Psoas muscle (tissue), 8 donors: ENCODE results near the gene ZMAT5. TPM values are rescaled to one million over a fixed set of nuclear protein-coding genes. Genes with fewer than 3 reads are reported as not detected.
"Not testable (repeated sequence)": the region's sequence is repeated elsewhere in the genome, so short reads cannot be mapped to it uniquely, and the experiment has no call there.

Experiments
- ATAC-seq, 4 donors: fragments of 200-7000 bp; cut with Tn5 transposase; one replicate each; pipeline ENCODE4 v1.9.1; 2020; ENCODE audit warnings: moderate library complexity in 3 of 4, mild to moderate bottlenecking in 2 of 4
- DNase-seq, 2 donors: peaks; one replicate each; pipeline ENCODE4 v3.0.0-alpha.2; 2020
- H3K27ac ChIP-seq: fragments of 200-600 bp; one replicate; pipeline ENCODE4 v1.8.0; 2022
- H3K27me3 ChIP-seq, 3 donors: fragments of 200-600 bp in 1 of 3; one replicate each; pipeline versions ENCODE4 v1.6.1 to v1.8.0; 2013 to 2022; ENCODE audit warnings: low read length in 2 of 3, mild to moderate bottlenecking in 2 of 3, moderate library complexity in 1 of 3; ENCODE audit not compliant: insufficient read depth in 3 of 3
- H3K36me3 ChIP-seq, 2 donors: fragments of 200-600 bp in 1 of 2; one replicate each; pipeline versions ENCODE4 v1.6.1 to v1.8.0; 2013 to 2022; ENCODE audit warnings: low read depth in 1 of 2, mild to moderate bottlenecking in 1 of 2, moderate library complexity in 1 of 2; ENCODE audit not compliant: insufficient read depth in 1 of 2
- H3K4me1 ChIP-seq: fragments of 200-600 bp; one replicate; pipeline ENCODE4 v1.8.0; 2022
- H3K4me3 ChIP-seq: fragments of 200-600 bp; one replicate; pipeline ENCODE4 v1.8.0; 2022; ENCODE audit warnings: mild to moderate bottlenecking
- H3K9me3 ChIP-seq: fragments of 200-600 bp; one replicate; pipeline ENCODE4 v1.8.0; 2022
- WGBS, 3 donors: extraction: QIAGEN DNeasy Blood & Tissue Kit; methylation state at CpG; one replicate each; pipeline versions ENCODE4 v1.1.6 to v1.1.7; 2013; 5-methylcytosine and 5-hydroxymethylcytosine counted together
- intact Hi-C, 2 donors: fragments of 100-400 bp; cut with DNase I; formaldehyde crosslinking; loops; one replicate each; pipeline versions ENCODE4 v1.11.0 to v1.14.2; 2022
- polyA plus RNA-seq, 3 donors: library from polyadenylated mRNA; stranded (reverse); fragments of 200-250 nt; gene quantifications; one replicate each; pipeline ENCODE4 v1.2.3, GENCODE V29; 2013
- total RNA-seq, 4 donors: library from RNA; stranded (reverse); fragmentation: NEBNext Ultra II Directional in 2 of 4; extraction: Animal tissue kit (Norgen Biotek cat#: 25700) in 2 of 4; gene quantifications; one replicate each; pipeline versions ENCODE4 v1.2.1 to v1.2.4, GENCODE V29; 2021 to 2023
- TF ChIP-seq, protein P1 (sequence below): fragments of 200-600 bp; IDR thresholded peaks from one replicate; pipeline ENCODE4 v1.8.0; 2022; ENCODE audit warnings: antibody characterized with exemption
- donor health status: healthy with polysubstance abuse.
- donor health status: DM: no; HTN: no; CAD: no; lungs with moderate emphysema.
- donor health status: Bipolar disorder and iron deficiency.
- donor health status: healthy.
- donor health status: DM: yes; HTN: yes; CAD: no.
- donor health status: DM: no; HTN: no; CAD: no.
- donor health status: DM: no; HTN: no; CAD: no.
- donor health status: DM: yes; HTN: yes; CAD: no.

Gene ZMAT5
- total and polyA plus RNA-seq, 7 donors, result 12.1 to 46.1 (median 27.6) TPM

DNA sequence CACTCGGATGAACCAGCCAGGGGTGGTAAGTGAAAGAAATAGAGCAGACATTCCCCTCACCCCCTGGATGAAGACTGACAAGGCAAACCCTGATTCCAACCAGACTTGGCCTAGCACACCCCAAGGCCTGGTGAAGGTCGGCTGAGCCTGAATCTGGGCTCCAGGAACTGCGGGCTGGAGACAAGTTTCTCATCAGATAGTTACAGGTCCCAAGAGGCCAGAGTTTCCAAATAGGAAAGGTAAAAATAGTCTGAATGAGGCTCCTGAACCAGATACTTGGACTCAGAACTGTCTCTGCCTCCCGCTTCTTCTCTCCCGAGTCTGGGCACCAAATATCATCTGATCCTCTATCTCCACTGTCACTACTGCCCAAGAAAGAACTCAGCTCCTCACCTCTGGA is 7.8 kb downstream of the ZMAT5 start:
- no peak for DNase-seq
- Histone ChIP-seq H3K9me3 (no peaks in the 10 kb centered on the region), H3K36me3 (no peaks in the 10 kb centered on the region), H3K27ac (peak overlapping the region; percentile 72), H3K27me3 (no peaks in the 10 kb centered on the region), H3K4me3 (no peak overlapping the region), H3K4me1 (peaks cover 42% of the 10 kb centered on the region)
- intact Hi-C loops, result no loop called here
- WGBS, 3 donors, result 16 to 36% (median 19%) methylated on average over 5 of the region's 5 CpGs
- TF ChIP-seq, protein P1, sequence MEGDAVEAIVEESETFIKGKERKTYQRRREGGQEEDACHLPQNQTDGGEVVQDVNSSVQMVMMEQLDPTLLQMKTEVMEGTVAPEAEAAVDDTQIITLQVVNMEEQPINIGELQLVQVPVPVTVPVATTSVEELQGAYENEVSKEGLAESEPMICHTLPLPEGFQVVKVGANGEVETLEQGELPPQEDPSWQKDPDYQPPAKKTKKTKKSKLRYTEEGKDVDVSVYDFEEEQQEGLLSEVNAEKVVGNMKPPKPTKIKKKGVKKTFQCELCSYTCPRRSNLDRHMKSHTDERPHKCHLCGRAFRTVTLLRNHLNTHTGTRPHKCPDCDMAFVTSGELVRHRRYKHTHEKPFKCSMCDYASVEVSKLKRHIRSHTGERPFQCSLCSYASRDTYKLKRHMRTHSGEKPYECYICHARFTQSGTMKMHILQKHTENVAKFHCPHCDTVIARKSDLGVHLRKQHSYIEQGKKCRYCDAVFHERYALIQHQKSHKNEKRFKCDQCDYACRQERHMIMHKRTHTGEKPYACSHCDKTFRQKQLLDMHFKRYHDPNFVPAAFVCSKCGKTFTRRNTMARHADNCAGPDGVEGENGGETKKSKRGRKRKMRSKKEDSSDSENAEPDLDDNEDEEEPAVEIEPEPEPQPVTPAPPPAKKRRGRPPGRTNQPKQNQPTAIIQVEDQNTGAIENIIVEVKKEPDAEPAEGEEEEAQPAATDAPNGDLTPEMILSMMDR, result no peak
- peak; percentile 31 to 70 (median 44) for ATAC-seq

DNA sequence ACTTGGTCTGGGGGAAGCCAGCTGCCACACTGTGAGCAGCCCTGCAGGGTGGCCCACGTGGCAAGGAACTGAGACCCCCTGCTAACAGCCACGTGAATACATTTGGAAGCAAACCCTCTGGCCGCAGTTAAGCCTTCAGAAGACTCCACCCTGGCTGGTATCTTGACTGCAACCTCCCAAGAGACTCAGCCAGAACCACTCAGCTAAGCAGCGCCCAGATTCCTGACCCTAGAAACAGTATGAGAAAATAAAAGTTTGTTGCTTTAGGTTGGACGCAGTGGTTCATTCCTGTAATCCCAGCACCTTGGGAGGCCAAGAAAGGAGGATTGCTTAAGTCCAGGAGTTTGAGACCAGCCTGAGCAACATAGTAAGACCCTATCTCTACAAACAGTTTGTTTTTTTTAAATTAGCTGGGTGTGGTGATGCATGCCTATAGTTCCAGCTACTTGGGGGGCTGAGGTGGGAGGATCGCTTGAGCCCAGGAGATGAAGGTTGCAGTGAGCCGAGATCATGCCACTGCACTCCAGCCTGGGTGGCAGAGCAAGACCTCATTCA is 8.7 kb downstream of the ZMAT5 start:
- no peaks in the 10 kb centered on the region for H3K36me3 ChIP-seq
- intact Hi-C loops, result no loop called here
- no peak for DNase-seq
- no peak for ATAC-seq
- H3K27me3 ChIP-seq, result no peaks in the 10 kb centered on the region
- TF ChIP-seq, protein P1, result no peak
- 60 to 80% (median 64%) methylated on average over 7 of the region's 7 CpGs for WGBS, 3 donors
- H3K9me3 ChIP-seq, result no peaks in the 10 kb centered on the region
- H3K4me3 ChIP-seq, result no peak overlapping the region
- peaks cover 50% of the 10 kb centered on the region for H3K4me1 ChIP-seq
- no peak overlapping the region for H3K27ac ChIP-seq

DNA sequence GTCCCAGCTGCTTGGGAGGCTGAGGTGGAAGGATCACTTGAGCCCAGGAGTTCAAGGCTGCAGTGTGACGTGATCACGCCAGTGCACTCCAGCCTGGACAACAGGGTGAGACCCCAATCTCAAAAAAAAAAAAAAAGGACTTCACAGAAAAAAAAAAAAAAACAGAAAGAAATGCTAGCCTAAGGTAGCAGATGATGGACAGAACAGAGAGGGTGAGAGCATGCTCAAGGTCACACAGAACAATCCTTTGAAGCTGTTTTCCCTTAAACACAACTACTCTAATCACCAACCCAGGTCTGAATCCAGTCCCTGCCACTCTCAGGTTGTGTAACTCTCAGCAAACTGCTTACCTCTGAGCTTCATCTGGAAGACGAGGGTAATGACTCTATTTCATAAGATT is 9.7 kb downstream of the ZMAT5 start:
- Histone ChIP-seq H3K4me3 (no peak overlapping the region), H3K4me1 (peaks cover 50% of the 10 kb centered on the region), H3K36me3 (no peaks in the 10 kb centered on the region), H3K9me3 (no peaks in the 10 kb centered on the region), H3K27ac (no peak overlapping the region), H3K27me3 (no peaks in the 10 kb centered on the region)
- WGBS, 3 donors, result 79 to 95% (median 81%) methylated on average over 3 of the region's 3 CpGs
- no peak for DNase-seq
- intact Hi-C loops, result no loop called here
- ATAC-seq, result no peak
- TF ChIP-seq, protein P1, result no peak

DNA sequence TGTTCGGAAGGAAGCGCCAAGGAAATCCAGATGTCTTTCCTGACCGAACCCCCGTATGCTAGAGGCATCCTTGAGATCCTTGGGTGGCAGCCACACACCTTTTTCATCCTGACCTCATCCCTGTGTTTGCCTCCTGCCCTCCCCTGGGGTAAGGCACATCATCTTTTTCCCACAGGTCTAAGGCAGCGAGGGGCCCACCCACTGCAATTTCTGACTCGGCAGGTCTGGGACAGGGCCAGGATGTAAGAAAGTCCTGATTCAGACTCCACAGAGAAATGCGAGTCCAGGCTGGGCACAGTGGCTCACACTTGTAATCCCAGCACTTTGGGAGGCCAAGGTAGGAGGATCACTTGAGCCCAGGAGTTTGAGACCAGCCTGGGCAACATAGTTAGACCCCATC is 10.5 kb downstream of the ZMAT5 start:
- Histone ChIP-seq H3K4me3 (no peak overlapping the region), H3K4me1 (peaks cover 50% of the 10 kb centered on the region), H3K9me3 (no peaks in the 10 kb centered on the region), H3K27ac (peak overlapping the region; percentile 69), H3K36me3 (no peaks in the 10 kb centered on the region), H3K27me3 (no peaks in the 10 kb centered on the region)
- TF ChIP-seq, protein P1, result no peak
- 45 to 55% (median 45%) methylated on average over 7 of the region's 7 CpGs for WGBS, 3 donors
- DNase-seq, result no peak
- intact Hi-C loops, result no loop called here
- no peak for ATAC-seq

DNA sequence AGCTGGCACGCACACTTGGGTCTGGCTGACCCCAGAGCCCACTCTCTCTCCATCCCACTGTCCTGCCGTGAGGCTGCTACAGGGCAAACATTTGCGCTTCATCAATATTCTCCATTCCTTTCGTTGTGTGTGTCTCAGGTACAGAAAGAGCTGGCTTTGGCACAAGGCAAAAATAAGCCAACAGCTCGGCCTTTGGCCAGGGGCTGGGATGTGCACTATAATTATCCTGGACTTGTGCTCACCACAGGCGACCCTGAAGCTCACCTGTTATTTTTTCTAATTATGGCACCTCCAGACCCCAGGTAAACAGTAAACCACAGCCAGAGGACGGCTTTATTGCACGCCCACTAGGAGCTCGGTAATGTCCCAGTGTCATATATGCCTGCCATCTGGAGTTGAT is 10.9 kb downstream of the ZMAT5 start:
- Histone ChIP-seq H3K9me3 (no peaks in the 10 kb centered on the region), H3K36me3 (no peaks in the 10 kb centered on the region), H3K27me3 (no peaks in the 10 kb centered on the region), H3K27ac (peak overlapping the region; percentile 69), H3K4me1 (peaks cover 50% of the 10 kb centered on the region), H3K4me3 (no peak overlapping the region)
- TF ChIP-seq, protein P1, result no peak
- intact Hi-C loops, result no loop called here
- 33 to 44% (median 41%) methylated on average over 9 of the region's 9 CpGs for WGBS, 3 donors
- ATAC-seq (peak in 3 of 4 donors; percentile 44 to 63 (median 46)), DNase-seq (peak in 1 of 2 donors; percentile 70)

DNA sequence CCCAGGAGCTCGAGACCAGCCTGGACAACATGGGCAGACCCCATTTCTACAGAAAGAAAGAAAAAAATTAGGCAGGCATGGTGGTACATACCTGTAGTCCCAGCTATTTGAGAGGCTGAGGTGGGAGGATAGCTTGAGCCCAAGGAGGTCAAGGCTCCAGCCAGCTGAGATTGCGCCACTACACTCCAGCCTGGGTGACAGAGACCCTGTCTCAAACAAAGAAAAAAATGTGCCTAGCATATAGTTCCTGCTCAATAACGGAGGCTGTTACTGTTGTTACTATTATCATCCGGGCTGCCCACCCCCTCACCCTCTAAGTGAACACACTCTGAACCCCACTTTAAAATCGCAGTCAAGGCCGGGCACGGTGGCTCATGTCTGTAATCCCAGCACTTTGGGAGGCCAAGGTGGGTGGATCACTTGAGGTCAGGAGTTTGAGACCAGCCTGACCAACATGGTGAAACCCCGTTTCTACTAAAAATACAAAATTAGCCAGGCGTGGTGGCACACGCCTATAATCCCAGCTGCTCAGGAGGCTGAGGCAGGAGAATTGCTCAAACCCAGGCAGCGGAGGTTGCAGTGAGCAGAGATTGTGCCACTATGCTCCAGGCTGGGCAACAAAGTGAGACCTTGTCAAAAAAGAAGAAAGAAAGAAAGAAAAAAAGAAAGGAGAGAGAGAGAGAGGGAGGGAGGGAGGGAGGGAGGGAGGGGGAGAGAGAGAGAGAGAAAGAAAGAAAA is 12.0 kb downstream of the ZMAT5 start:
- Histone ChIP-seq H3K27ac (peak overlapping the region; percentile 70), H3K4me1 (peaks cover 47% of the 10 kb centered on the region)
- DNase-seq, ATAC-seq, H3K4me3 ChIP-seq, H3K9me3 ChIP-seq, H3K36me3 ChIP-seq, intact Hi-C loops, H3K27me3 ChIP-seq: not testable (repeated sequence)
- 85 to 93% (median 87%) methylated on average over 11 of the region's 11 CpGs for WGBS, 3 donors
